HEK293T (cell line): ENCODE results near the gene AKT1.

Source experiments
- CTCF ChIA-PET: fragments of 350-600 bp; formaldehyde crosslinking; extraction: SDS; loops from one replicate; lab custom pipeline; 2021; ENCODE audit warnings: antibody characterized with exemption, inconsistent platforms; lab: Yijun Ruan, JAX
- POLR2A ChIA-PET: fragments of 350-600 bp; formaldehyde crosslinking; extraction: SDS; loops from one replicate; lab custom pipeline; 2020; ENCODE audit warnings: antibody characterized with exemption, inconsistent platforms; lab: Yijun Ruan, JAX
- DNase-seq: peaks from one replicate; pipeline ENCODE4 v3.0.0; 2012; ENCODE audit warnings: mixed read lengths; ENCODE audit errors: extremely low spot score
- ARNT ChIP-seq: fragments of 450-650 bp; IDR thresholded peaks from 2 replicates; pipeline ENCODE4 v1.6.1; 2017; ENCODE audit warnings: mild to moderate bottlenecking
- BHLHE40 ChIP-seq: fragments of 450-650 bp; IDR thresholded peaks from 2 replicates; pipeline ENCODE4 v1.6.1; 2016; ENCODE audit warnings: mild to moderate bottlenecking, moderate library complexity, borderline replicate concordance
- CTBP1 ChIP-seq: fragments of 450-650 bp; IDR thresholded peaks from 2 replicates; pipeline ENCODE4 v1.6.1; 2016; ENCODE audit warnings: borderline replicate concordance
- ELF4 ChIP-seq: fragments of 450-650 bp; IDR thresholded peaks from 2 replicates; pipeline ENCODE4 v1.6.1; 2017; ENCODE audit warnings: antibody characterized with exemption
- FOXA1 ChIP-seq: fragments of 450-650 bp; IDR thresholded peaks from 2 replicates; pipeline ENCODE4 v1.6.1; 2016; ENCODE audit warnings: mild to moderate bottlenecking
- FOXK2 ChIP-seq: fragments of 450-650 bp; IDR thresholded peaks from 2 replicates; pipeline ENCODE4 v1.6.1; 2016; ENCODE audit warnings: mild to moderate bottlenecking
- FOXM1 ChIP-seq: fragments of 450-650 bp; IDR thresholded peaks from 2 replicates; pipeline ENCODE4 v1.6.1; 2017; ENCODE audit warnings: mild to moderate bottlenecking, borderline replicate concordance
- HDGF ChIP-seq: fragments of 450-650 bp; IDR thresholded peaks from 2 replicates; pipeline ENCODE4 v1.6.1; 2017; ENCODE audit warnings: antibody characterized with exemption, borderline replicate concordance
- L3MBTL2 ChIP-seq: fragments of 450-650 bp; conservative IDR thresholded peaks from 2 replicates; pipeline ENCODE4 v1.6.1; 2016; ENCODE audit warnings: mild to moderate bottlenecking
- LEF1 ChIP-seq: fragments of 450-650 bp; IDR thresholded peaks from 2 replicates; pipeline ENCODE4 v1.6.1; 2017; ENCODE audit warnings: mild to moderate bottlenecking, borderline replicate concordance
- NFRKB ChIP-seq: fragments of 450-650 bp; IDR thresholded peaks from 2 replicates; pipeline ENCODE4 v1.6.1; 2016; ENCODE audit warnings: mild to moderate bottlenecking, moderate library complexity
- SP1 ChIP-seq: fragments of 450-650 bp; IDR thresholded peaks from 2 replicates; pipeline ENCODE4 v1.6.1; 2017
- SUZ12 ChIP-seq: fragments of 450-650 bp; IDR thresholded peaks from 2 replicates; pipeline ENCODE4 v1.6.1; 2016; ENCODE audit warnings: mild to moderate bottlenecking
- TARDBP ChIP-seq: fragments of 450-650 bp; IDR thresholded peaks from 2 replicates; pipeline ENCODE4 v1.6.1; 2016
- ZNF384 ChIP-seq: fragments of 450-650 bp; IDR thresholded peaks from 2 replicates; pipeline ENCODE4 v1.6.1; 2016
- TF ChIP-seq, protein P1 (sequence below): fragments of 450-650 bp; IDR thresholded peaks from 2 replicates; pipeline ENCODE4 v1.6.1; 2016

AKT1 gene

GRCh38 chr14:104725772-104726548, 69.6 kb downstream of the AKT1 start:
- ChIA-PET POLR2A (interaction anchor here (1.0 to 2.7 kb wide), 2 partner anchors 25 to 26 kb away, joined by 3 to 18 read pairs; partner anchors contain the start of gene SIVA1), CTCF (no interaction called here)
- DNase-seq: no peak
- TF ChIP-seq CTBP1: no peak
- no peak for TF ChIP-seq SP1
- no peak for TF ChIP-seq ELF4
- no peak for TF ChIP-seq NFRKB
- no peak for TF ChIP-seq FOXM1
- TF ChIP-seq, protein P1, sequence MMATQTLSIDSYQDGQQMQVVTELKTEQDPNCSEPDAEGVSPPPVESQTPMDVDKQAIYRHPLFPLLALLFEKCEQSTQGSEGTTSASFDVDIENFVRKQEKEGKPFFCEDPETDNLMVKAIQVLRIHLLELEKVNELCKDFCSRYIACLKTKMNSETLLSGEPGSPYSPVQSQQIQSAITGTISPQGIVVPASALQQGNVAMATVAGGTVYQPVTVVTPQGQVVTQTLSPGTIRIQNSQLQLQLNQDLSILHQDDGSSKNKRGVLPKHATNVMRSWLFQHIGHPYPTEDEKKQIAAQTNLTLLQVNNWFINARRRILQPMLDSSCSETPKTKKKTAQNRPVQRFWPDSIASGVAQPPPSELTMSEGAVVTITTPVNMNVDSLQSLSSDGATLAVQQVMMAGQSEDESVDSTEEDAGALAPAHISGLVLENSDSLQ: no peak
- TF ChIP-seq LEF1: no peak
- no peak for TF ChIP-seq L3MBTL2
- TF ChIP-seq FOXA1: no peak

DNA sequence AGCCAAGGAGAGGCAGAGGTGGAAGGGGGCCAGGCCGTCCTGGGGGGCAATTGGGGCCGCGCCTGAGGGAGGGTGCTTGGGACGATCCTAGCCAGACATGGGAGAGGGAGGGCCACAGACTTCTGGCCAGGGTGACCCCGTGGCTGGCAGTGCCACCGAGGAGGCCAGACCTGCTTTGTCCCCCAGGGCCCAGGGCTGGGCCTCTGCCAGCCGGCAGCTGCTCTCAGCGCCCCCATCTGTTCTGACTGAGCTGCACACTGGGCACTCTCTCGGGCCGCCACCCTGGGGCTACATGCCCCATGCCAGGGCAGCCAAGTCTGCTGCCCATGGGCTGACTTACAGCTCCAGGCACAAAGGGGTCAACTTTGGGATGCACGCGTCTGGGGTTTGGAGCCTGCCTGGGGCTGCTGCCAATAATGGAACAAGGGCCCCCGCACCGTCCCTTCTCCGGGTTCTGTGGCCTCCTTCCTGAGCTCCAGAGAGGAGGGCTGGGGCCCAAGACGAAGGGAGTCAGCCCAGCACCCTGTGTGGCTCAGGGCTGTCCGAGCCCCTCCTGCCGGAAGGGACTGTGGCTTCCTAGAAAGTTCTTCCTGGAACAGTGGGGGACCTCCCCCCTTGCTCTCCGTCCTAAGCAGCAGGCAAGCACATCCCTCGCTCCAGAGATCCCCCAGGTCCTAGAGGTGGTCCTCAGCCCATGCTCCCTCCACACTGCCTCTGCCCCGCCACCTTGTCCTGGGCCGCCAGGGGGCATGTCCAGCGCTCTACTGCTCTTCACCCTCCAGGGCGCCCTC, 70.4 kb downstream of the AKT1 start:
- DNase-seq: no peak
- TF ChIP-seq ZNF384: no peak
- no peak for TF ChIP-seq FOXK2
- ChIA-PET CTCF (interaction anchor here (1.4 kb wide), 1 partner anchor 27 kb away, joined by 3 read pairs; the partner anchor contains the start of gene SIVA1), POLR2A (interaction anchor here (1.0 to 2.7 kb wide), 2 partner anchors 26 to 27 kb away, joined by 3 to 18 read pairs; partner anchors contain the start of gene SIVA1)

DNA sequence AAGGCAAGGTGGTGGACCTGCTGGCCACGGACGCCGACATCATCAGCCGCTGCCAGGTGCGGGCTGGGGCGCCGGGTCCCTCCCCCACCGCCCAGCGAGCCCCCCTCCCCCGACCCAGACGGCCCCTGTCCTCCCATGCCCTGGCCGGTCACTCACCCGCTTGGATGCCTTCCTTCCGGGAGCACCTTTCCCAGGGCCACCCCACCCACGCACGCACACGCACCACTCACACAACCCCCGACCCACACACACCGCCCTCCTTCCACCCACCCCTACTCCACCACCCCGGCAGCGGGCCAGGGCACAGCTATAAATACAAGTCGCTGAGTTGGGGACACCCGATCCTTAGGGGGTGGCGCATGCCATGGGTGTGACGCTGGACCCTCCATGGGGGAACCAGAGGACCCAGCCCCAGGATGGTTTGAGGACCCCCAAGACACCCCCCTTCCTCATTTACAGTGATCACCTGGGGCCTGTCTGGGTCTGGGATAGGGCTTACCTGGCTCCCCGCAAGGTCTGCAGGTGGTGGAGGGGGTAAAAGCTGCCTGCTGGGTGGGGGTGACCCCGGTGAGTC, 71.1 kb downstream of the AKT1 start:
- TF ChIP-seq SUZ12: no peak
- TF ChIP-seq TARDBP: no peak
- no peak for TF ChIP-seq FOXM1
- TF ChIP-seq ZNF384: no peak
- TF ChIP-seq NFRKB: no peak
- no peak for TF ChIP-seq ARNT
- no peak for TF ChIP-seq ELF4
- TF ChIP-seq, protein P1: no peak
- no peak for TF ChIP-seq CTBP1
- no peak for TF ChIP-seq BHLHE40
- TF ChIP-seq L3MBTL2: no peak
- no peak for TF ChIP-seq LEF1
- no peak for TF ChIP-seq FOXA1
- no peak for TF ChIP-seq HDGF
- no peak for TF ChIP-seq SP1
- no peak for TF ChIP-seq FOXK2
- POLR2A ChIA-PET: interaction anchor here (2.7 kb wide), 1 partner anchor 28 kb away, joined by 18 read pairs; the partner anchor contains the start of gene SIVA1
- peak; percentile 15 for DNase-seq
- CTCF ChIA-PET: interaction anchor here (1.4 kb wide), 1 partner anchor 28 kb away, joined by 3 read pairs; the partner anchor contains the start of gene SIVA1

- DNase-seq: peak; percentile 83
- CTCF ChIA-PET: interaction anchor here (1.1 to 1.4 kb wide), 2 partner anchors 18 to 29 kb away, joined by 3 to 4 read pairs; partner anchors contain the start of gene SIVA1
- POLR2A ChIA-PET: no interaction called here
- TF ChIP-seq ZNF384: no peak
- no peak for TF ChIP-seq FOXK2
Measured at GRCh38 chr14:104723651-104724406, 71.7 kb downstream of the AKT1 start, which contains the start of gene ADSS1. TSS of gene ADSS1 (plus strand) at chr14:104724229. CDS start at chr14:104724271, 42 bp downstream.

DNA sequence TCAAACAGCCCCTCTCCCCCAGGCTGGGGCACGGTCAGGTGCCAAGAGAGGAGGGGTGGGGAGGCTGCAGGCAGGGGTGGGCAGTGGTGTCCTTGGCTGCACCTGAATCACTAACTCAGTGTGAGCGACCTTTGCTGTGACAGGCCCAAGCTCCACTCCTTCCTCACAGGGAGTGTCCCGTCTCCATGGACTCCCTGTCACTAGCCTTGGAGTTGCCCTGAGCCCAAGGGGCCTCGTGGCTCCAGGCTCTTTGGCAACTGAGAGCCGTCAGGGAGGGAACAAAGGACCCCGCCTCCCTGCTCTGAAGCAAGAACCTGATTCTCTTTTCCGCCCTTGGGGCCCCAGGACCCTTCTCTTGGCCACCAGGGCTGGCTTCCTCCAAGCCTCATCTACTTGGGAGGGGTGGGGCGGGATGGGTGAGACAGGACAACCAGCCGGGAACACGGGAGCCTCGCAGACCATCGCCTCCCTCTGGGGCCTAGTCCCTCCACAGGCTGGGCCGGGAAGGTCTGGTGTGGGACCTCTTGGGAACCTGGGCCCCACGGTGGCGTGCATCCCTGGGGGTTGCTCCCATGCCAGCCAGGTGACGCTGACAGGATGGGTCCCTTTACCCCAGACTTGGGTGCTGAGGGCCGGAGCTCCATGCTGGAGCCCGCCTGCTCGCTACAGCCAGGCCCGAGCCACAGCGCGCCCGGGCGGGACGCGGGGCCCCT, 72.5 kb downstream of the AKT1 start:
- TF ChIP-seq BHLHE40 (no peak), HDGF (no peak), SP1 (no peak), FOXM1 (no peak), NFRKB (no peak), LEF1 (no peak), ELF4 (no peak), ARNT (no peak), CTBP1 (no peak)
- POLR2A ChIA-PET: no interaction called here
- CTCF ChIA-PET: interaction anchor here (1.0 to 1.1 kb wide), 2 partner anchors 17 to 53 kb away, joined by 3 to 4 read pairs; no protein-coding TSS in a partner anchor
- DNase-seq: no peak
